Measurements from ENCODE around the gene NCAPG2.

NCAPG2 gene

DNA sequence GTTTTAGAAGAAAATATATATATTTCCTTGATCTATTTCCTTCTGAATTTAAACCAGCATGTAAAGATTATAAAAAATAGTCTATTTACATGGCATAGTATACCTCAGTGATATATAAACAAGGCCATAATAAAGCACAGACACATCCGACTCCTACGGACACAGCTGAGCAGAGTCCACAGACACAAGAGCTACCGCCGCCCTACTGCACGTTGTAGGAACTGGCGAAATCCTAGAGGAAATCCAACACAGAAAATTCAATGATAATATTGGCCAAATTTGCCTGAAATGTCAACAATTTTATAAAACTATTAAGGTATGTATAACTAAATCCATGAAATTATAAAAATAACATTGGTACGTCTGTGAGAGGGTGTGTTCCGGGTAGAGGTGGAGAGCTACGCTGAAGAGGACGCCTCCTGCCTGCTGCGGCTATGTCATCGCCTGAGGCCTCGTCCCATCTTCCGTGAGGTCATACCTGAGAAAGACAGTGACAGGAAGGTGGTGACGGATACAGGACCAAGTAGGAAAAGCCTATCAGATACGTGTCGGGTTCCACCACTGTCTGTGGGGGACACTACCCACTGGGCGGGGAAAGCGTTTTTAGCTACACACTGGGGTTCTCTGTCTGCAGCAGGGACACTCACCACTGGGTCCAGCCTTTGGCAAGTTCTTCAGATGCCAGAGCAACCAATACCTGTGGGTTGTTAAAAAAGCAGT, 29.3 kb upstream of the NCAPG2 start:
- no peak for DNase-seq

GRCh38 chr7:158733220-158733519, 28.6 kb upstream of the NCAPG2 start:
- DNase-seq = no peak

- DNase-seq = no peak
Measured at GRCh38 chr7:158732494-158733219, 28.1 kb upstream of the NCAPG2 start.

- DNase-seq = no peak
Measured at GRCh38 chr7:158731761-158732160, 27.2 kb upstream of the NCAPG2 start.

- DNase-seq = no peak
Measured at GRCh38 chr7:158730383-158731346, 26.1 kb upstream of the NCAPG2 start.

DNA sequence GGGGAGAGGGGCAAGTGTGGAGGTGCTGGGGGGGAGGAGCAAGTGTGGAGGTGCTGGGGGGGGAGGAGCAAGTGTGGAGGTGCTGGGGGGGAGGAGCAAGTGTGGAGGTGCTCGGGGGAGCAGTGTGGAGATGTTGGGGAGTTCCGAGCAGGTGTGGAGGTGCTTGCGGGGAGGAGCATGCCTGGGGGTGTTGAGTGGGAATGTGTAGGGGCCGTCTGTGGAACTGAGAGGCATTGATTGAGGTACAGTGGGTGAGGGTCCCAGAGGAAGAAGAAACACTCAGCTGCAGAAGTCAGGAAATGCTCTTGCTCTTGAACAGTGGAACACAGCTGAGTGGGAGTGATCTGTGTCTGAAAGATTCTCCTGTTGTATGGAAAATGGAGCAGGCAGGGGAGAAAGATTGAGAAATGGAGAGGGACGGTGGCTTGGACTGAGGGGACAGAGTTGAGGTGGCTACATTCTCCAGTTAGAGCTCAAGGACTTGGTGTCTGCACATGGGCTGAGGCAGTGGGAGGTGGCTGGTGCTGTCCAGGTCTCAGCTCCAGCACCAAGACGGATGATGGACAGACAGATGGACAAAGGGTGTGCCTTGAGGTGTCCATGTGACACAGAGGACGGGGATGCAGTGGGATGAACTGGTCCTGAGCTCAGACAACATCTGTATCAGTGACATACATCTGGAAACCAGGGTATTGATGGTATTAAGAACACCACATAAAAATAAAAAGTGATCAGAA, 25.2 kb upstream of the NCAPG2 start:
- no peak for DNase-seq

DNA sequence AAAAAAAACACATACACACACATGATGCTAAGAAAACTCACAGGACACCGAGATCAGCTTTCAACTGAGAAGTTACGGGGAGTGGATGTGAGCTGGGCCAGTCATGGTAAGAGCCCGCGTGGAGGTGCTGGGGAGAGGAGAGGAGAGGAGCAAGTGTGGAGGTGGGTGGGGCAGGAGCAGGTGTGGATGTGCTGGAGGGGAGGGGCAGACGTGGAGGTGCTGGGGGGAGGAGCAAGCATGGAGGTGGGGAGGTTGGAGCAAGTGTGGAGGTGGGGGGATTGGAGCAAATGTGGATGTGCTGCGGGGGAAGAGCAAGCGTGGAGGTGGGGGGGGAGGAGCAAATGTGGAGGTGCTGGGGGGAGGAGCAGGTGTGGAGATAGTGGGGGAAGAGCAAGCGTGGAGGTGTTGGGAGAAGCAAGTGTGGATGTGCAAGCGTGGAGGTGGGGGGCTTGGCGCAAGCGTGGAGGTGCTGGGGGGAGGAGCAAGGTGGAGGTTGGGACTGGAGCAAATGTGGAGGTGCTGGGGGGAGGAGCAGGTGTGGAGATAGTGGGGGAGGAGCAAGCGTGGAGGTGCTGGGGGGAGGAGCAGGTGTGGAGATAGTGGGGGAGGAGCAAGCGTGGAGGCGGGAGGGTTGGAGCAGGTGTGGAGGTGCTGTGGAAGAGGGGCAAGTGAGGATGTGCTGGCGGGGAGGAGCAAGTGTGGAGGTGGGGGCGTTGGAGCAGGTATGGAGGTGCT, 24.5 kb upstream of the NCAPG2 start:
- DNase-seq = no peak

- DNase-seq = no peak
Measured at GRCh38 chr7:158727690-158728089, 23.1 kb upstream of the NCAPG2 start.

- no peak for DNase-seq
Measured at GRCh38 chr7:158726277-158726807, 21.7 kb upstream of the NCAPG2 start.

GRCh38 chr7:158725506-158725800, 20.8 kb upstream of the NCAPG2 start:
- DNase-seq = no peak

DNA sequence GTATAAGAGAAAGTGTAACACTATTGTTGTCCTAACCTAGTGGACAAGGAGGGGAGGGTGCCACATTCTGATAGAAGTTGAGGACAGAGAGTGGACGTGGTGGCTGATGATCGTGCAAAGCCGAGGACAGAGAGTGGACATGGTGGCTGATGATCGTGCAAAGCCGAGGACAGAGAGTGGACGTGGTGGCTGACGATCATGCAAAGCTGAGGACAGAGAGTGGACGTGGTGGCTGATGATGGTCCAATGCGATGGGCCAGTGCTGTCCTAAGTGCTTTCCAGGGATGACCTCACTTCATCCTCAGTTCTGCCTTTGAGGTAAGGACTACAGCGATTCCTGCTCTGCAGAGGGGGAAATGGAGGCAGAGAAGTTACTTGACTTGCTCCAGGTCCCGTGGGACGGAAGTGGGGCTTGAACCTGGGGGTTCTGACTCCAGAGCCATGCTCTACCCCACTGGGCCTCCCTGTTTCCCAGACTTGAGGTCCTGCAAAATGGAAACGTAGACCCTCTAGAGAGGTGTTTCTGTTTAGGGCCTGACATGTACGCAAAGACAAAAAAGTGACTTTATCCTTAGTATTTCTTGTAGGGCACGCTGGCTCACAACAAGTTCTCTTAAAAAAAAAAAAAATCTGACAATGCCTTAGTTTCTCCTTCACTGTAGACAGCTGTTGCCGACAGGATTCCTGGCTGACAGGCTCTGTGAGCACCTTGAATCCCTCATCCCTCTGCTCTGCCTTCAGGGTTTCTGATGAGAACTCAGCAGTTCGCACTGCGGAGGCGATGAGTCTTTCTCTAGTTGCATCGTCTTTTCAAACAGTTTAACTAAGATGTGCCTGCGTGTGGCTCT, 20.3 kb upstream of the NCAPG2 start:
- no peak for DNase-seq

DNA sequence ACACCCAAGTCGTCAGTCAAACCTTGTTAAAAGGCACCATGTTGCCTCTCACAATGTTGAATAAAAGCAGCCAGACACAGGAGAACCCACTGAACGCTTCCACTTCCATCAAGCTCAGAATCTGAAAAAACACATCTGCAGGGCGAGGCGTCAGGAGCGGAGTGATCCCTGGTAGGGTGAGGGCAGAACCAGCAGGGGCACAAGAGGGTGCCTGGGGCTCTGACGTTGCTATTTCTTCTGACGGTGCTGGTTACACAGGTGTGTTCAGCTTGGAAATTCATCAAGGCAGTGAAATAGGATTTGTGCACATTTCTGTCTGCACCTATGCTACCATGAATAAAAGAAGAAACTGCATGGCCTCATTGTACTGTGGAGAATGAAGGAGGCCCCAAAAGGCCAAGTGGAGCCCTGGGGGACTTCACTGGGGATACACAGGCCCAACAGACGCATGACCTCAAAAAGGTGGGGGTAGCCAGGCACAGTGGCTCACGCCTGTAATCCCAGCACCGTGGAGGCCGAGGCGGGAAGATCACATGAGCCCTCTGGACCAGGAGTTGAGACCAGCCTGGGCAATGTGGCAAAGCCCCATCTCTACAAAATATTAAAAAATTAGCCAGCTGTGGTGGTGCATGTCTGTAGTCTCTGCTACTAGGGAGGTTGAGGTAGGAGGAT, 19.2 kb upstream of the NCAPG2 start:
- no peak for DNase-seq

GRCh38 chr7:158723266-158723665, 18.7 kb upstream of the NCAPG2 start:
- DNase-seq = no peak

- no peak for DNase-seq
Measured at GRCh38 chr7:158722574-158723237, 18.1 kb upstream of the NCAPG2 start.

- no peak for DNase-seq
Measured at GRCh38 chr7:158720112-158720511, 15.5 kb upstream of the NCAPG2 start.

- no peak for DNase-seq
Measured at GRCh38 chr7:158716802-158717201, 12.2 kb upstream of the NCAPG2 start.

DNA sequence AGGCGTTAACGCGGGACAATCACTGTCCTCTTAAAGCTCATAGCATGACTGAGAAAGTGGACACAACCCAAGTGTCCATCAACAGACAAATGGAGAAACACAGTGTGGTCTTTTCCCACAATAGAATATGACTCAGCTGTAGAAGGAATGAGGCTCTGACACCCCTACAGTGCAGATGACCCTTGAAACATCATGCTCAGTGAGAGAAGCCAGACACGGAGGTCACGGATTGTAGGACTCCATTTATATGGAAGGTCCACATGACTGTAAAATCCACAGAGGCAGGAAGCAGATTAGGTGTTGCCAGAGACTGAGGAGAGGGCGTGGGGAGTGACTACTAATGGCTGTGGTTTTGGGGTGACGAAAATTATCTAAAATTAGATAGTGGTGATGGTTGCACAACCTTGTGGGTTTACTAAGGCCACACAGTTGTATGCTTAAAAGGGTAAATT, 6.1 kb upstream of the NCAPG2 start:
- no peak for DNase-seq

DNA sequence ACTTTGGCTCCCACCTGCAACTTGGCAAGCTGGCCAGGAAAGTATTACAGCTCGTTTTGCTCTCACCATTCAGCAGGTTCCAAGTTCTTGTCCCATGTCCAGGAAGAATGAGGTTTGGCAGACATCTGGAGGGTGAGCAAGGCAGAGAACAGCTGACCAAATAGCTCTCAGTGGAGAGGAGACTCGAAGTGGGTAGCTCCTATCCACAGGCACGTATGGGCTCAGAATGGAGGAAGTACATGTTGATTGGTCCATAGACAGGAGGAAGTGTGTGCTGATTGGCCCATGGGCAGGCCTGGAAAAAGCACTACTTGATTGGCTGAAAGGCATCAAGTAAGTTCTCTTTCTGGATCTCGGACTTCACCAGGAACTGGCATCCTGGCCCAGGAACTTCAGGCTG, 3.0 kb upstream of the NCAPG2 start:
- no peak for DNase-seq

- no peak for DNase-seq
Measured at GRCh38 chr7:158706710-158707590, 2.3 kb upstream of the NCAPG2 start.

All from SW 1271 (cell line).